SKM-1 (cell line): ENCODE data around the gene TAX1BP1.
A peak's percentile ranks its signal among the peaks of the same experiment; 100 is the strongest.

ENCODE experiments used
- DNase-seq: peaks from one replicate; lab custom pipeline; 2025; ENCODE audit not compliant: unreplicated experiment; lab: John Stamatoyannopoulos, UW

TAX1BP1 gene

GRCh38 chr7:27739909-27740448 lies at the start of gene TAX1BP1:
TSS of gene TAX1BP1 (plus strand) at chr7:27740162. CDS start at chr7:27748525, 8,363 bp downstream.
- peak; percentile 85 for DNase-seq

GRCh38 chr7:27690649-27691048 lies 49.3 kb upstream of the TAX1BP1 start:
- DNase-seq = no peak

GRCh38 chr7:27693794-27694193 lies 46.2 kb upstream of the TAX1BP1 start:
- DNase-seq = peak; percentile 52

GRCh38 chr7:27695096-27695495 lies 44.9 kb upstream of the TAX1BP1 start:
- DNase-seq = no peak

- peak; percentile 83 for DNase-seq
Measured at GRCh38 chr7:27697861-27698430, 42.0 kb upstream of the TAX1BP1 start.

- DNase-seq = no peak
Measured at GRCh38 chr7:27699751-27700150, 40.2 kb upstream of the TAX1BP1 start.

- no peak for DNase-seq
Measured at GRCh38 chr7:27700501-27700900, 39.5 kb upstream of the TAX1BP1 start.

GRCh38 chr7:27703181-27703580 lies 36.8 kb upstream of the TAX1BP1 start:
- DNase-seq = no peak

- no peak for DNase-seq
Measured at GRCh38 chr7:27704422-27705199, 35.4 kb upstream of the TAX1BP1 start.

GRCh38 chr7:27705200-27705594 lies 34.8 kb upstream of the TAX1BP1 start:
- DNase-seq = no peak

- DNase-seq = no peak
Measured at GRCh38 chr7:27708485-27708884, 31.5 kb upstream of the TAX1BP1 start.

- DNase-seq = no peak
Measured at GRCh38 chr7:27709137-27710075, 30.6 kb upstream of the TAX1BP1 start.

- no peak for DNase-seq
Measured at GRCh38 chr7:27712217-27712616, 27.7 kb upstream of the TAX1BP1 start.

GRCh38 chr7:27714831-27715444 lies 25.0 kb upstream of the TAX1BP1 start:
- no peak for DNase-seq

- DNase-seq = no peak
Measured at GRCh38 chr7:27723085-27723484, 16.9 kb upstream of the TAX1BP1 start.

GRCh38 chr7:27727058-27727457 lies 12.9 kb upstream of the TAX1BP1 start:
- no peak for DNase-seq

- no peak for DNase-seq
Measured at GRCh38 chr7:27730112-27730511, 9.8 kb upstream of the TAX1BP1 start.

- DNase-seq = no peak
Measured at GRCh38 chr7:27734583-27734982, 5.4 kb upstream of the TAX1BP1 start.

- DNase-seq = no peak
Measured at GRCh38 chr7:27735165-27735564, 4.8 kb upstream of the TAX1BP1 start.

GRCh38 chr7:27735831-27736230 lies 4.1 kb upstream of the TAX1BP1 start:
- no peak for DNase-seq

- no peak for DNase-seq
Measured at GRCh38 chr7:27737178-27737577, 2.8 kb upstream of the TAX1BP1 start.
